ENCODE results near the gene KRTAP10-5.
"Not testable (repeated sequence)": the region's sequence is repeated elsewhere in the genome, so short reads cannot be mapped to it uniquely, and the experiment has no call there.

The KRTAP10-5 gene

DNA sequence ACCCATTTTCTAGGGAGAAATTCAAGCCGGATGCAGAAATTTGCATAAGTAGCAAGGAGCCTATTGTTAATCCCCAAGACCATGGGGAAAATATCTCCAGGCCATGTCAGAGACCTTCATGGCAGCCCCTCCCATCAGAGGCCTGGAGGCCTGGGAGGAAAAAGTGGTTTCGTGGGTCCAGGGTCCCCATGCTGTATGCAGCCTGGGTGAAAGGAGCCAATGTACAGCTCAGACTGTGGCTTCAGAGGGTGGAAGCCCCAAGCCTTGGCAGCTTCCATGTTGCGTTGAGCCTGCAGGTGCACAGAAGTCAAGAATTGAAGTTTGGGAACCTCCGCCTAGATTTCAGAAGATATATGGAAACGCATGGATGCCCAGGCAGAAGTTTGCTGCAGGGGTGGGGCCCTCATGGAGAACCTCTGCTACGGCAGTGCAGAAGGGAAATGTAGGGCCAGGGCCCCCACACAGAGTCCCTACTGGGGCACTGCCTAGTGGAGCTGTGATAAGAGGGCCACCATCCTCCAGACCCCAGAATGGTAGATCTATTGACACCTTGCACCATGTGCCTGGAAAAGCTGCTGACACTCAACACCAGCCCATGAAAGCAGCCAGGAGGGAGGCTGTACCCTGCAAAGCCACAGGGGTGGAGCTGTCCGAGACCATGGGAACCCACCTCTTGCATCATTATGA lies 29.9 kb upstream of the KRTAP10-5 start:
- not testable (repeated sequence) for DNase-seq (ENCODE audit: low read depth)

GRCh38 chr21:44609193-44609592 lies 28.8 kb upstream of the KRTAP10-5 start:
- DNase-seq (ENCODE audit: low read depth): no peak

- no peak for DNase-seq (ENCODE audit: low read depth)
Observed at GRCh38 chr21:44606495-44606894, 26.1 kb upstream of the KRTAP10-5 start.

- DNase-seq (ENCODE audit: low read depth): no peak
Observed at GRCh38 chr21:44603911-44604310, 23.5 kb upstream of the KRTAP10-5 start.

- no peak for DNase-seq (ENCODE audit: low read depth)
Observed at GRCh38 chr21:44603109-44603875, 22.9 kb upstream of the KRTAP10-5 start.

GRCh38 chr21:44602463-44602850 lies 22.1 kb upstream of the KRTAP10-5 start:
- DNase-seq (ENCODE audit: low read depth): no peak

DNA sequence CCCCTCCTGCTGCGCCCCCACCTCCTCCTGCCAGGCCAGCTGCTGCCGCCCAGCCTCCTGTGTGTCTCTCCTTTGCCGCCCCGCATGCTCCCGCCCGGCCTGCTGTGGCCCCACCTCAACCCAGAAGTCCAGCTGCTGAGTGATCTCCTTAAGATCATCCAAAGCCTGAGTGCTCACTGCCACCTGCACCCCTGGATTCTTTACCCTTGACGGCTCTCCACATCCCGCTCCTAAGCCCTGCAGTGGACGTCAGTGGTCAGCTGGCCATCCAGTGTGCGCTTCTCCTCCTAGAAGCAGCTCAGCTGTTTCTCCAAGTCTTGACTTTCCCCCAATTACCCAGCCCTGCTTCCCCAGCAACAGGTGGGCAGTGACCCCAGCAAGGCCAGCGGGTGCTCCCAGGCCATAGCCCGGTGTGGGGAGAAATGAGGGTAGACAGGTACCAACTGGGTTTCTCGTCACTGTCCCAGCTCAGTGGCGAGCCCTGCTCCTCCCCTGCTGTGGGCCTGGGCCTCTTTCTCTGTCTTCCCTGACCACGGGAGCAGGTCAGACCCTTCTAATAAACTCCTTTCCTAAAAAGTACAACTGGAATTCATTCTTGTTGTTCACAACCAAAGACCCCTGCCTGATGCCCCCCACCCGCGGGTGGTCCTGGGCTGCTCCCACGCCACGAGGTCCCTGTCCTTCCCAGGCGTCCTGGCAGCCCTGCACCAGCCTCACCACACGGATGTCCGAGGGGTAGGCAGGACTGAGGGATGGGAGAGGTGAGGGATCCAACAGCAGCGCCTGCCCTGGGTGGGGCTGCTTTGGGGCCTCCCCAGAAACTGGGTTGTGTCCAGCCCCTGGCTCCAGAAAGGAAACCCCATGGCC lies 21.4 kb upstream of the KRTAP10-5 start:
- DNase-seq (ENCODE audit: low read depth): no peak

- DNase-seq (ENCODE audit: low read depth): not testable (repeated sequence)
Observed at GRCh38 chr21:44601091-44601490, 20.7 kb upstream of the KRTAP10-5 start.

- not testable (repeated sequence) for DNase-seq (ENCODE audit: low read depth)
Observed at GRCh38 chr21:44600118-44600978, 19.9 kb upstream of the KRTAP10-5 start, which contains the start of gene KRTAP10-7. TSS of gene KRTAP10-7 (plus strand) at chr21:44600597. CDS start at chr21:44600622, 25 bp downstream.

DNA sequence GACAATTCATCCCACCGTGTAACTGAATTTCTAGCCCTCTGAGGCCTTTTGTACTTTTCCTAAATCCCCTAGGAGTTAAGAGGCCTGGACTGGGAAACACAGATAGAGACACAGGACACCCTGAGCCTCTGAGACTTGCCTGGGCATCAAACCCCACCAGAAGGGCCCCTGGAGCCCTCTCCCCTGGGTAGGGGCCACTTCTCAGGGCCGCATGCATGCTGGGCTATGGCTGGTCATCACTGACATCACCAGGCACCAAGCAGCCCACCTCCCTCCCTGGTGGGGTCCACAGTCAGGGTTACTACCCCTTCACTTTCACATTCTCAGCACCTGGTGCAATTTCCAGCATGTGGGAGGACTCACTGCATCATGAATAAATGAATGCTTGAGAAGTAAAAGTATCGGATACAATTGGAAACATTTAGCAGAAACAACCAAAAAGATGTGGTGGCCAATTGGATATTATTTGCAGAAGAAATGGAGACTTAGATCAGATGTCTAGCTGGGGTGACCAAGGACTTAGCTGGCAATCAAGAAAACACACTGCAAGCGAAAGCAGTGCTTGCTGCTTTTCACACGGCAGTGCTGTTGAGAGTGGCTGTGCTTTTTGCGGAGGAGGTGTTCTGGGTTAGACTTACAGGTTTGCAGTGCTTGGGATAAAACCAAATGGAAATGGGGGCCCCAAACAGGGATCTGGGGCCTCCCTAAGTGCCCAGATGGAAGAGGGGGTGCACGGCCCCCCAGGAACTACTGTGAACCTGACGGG lies 19.0 kb upstream of the KRTAP10-5 start:
- DNase-seq (ENCODE audit: low read depth): no peak

DNA sequence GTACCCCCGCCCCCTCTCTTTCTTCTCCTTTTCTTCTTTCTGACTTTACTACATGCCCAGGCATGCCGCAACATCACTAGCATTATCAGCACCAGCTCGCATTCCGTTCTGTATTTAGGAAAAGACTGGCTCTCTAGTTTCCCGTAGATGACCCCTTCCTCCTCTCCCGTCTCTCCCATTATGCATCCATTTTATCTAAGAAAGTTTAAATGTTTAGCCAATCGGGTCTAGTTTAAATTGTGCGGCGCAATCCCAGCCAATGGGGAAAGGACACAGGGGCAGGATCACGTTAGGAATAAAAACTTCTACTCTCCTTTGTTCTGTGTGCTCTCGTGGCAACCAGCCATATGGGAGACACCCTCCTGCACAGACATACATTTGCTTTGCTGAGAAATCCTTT lies 17.7 kb upstream of the KRTAP10-5 start:
- no peak for DNase-seq (ENCODE audit: low read depth)

DNA sequence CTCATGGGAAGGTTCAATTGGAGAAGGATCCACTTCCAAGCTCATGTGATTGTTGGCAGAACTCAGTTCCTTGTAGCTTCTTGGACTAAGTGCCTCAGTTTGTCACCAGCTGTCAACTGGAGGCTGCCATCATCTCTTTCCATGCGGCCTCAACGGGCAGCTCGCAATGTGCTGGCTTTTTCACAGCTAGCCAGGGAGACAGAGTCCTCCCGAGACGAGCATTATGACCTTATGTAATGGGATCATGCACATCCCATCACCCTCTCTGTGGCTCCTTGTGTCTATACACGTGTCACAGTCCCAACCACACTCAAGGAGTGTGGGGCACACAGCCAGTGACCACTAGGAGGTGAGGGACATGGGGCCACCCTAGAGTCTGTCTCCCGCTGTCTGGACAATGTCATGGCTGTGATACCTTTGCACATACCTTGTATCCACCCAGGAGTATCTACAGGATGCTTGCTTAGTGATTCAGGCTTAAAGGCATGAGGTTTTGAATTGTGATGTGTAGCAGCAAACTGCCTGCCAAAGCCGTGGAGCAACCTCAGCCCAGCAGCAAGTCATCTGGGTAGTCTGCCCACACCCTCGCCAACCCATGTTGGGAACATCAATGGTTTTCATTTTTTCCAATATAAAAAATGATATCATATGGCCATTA lies 15.8 kb upstream of the KRTAP10-5 start:
- DNase-seq (ENCODE audit: low read depth): no peak

DNA sequence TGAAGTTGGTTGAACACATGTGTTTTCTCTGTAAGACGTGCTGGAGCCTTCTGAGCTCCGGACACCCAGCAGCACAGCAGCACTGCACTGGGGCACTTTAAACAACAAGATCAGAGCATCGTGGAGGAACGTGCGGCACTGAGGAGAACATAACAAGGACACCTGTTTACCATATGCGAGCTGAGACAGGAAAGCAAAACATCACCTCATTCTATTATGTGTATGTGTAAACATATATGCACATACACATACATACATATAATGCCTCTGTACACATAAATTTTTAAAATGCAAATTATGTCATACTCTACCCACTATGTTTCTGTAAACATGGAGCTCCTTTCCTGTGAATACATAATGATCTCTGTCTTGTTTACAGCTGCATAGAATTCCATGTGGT lies 15.1 kb upstream of the KRTAP10-5 start:
- no peak for DNase-seq (ENCODE audit: low read depth)

DNA sequence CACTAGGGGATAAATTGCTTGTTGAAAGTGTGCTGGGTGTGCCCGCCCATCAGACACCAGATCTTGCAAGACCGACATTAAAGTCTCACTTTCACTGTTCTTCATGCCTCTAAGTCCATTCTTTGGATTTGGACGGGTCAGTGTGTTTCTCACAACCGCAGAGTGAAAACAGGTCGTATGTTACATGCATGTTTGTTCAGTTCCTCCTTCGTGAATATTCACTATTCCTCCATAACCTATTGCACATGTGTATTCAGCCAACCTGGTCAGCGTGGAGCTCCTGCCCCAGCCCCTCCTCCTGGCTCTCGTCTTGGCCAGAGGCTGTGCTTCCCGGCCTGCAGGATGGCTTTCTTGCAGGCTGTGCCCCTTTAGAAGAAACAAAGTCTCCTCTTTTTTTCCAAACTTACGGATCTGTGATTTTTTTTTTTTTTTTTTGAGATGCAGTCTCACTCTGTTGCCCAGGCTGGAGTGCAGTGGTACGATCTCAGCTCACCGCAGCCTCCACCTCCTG lies 14.1 kb upstream of the KRTAP10-5 start:
- no peak for DNase-seq (ENCODE audit: low read depth)

GRCh38 chr21:44593598-44594405 lies 13.4 kb upstream of the KRTAP10-5 start:
- DNase-seq (ENCODE audit: low read depth): no peak

GRCh38 chr21:44592446-44593311 lies 12.3 kb upstream of the KRTAP10-5 start, which contains the start of gene KRTAP10-6:
TSS of gene KRTAP10-6 (minus strand) at chr21:44592505. CDS start at chr21:44592484, 21 bp downstream.
- no peak for DNase-seq (ENCODE audit: low read depth)

DNA sequence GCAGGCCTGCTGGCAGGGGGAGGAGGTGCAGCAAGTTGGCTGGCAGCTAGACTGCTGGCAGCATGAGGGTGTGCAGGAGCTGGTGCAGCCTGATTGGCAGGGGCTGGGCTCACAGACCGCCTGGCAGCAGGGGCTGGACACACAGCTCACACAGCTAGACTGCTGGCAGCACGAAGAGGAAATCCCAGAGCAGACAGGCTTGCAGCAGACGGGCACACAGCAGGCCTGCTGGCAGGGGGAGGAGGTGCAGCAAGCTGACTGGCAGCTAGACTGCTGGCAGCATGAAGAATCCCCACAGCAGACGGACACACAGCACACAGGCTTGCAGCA lies 11.4 kb upstream of the KRTAP10-5 start:
- not testable (repeated sequence) for DNase-seq (ENCODE audit: low read depth)

Data from activated T-cell treated with anti-CD3 and anti-CD28 coated beads for 1 hour (primary cell).